GM12878 (cell line): ENCODE results near the gene VGLL4.

Experiments used
- CBFB ChIP-seq: IDR thresholded peaks from 2 replicates; pipeline ENCODE4 v1.6.1; 2016; ENCODE audit warnings: antibody characterized with exemption, low read depth
- CREB1 ChIP-seq: IDR thresholded peaks from 2 replicates; pipeline ENCODE4 v1.6.1; 2012; ENCODE audit warnings: low read depth, mild to moderate bottlenecking, inconsistent platforms
- CTCF ChIP-seq, 3 experiments: IDR thresholded peaks in 2 of 3; conservative IDR thresholded peaks in 1 of 3; 2 replicates each; pipeline ENCODE4 v1.5.1; 2011; ENCODE audit warnings: low read depth in 3 of 3, low read length in 3 of 3, mild to moderate bottlenecking in 3 of 3, control low read depth in 2 of 3, moderate library complexity in 2 of 3, inconsistent platforms in 1 of 3, mixed read lengths in 1 of 3; ENCODE audit not compliant: control insufficient read depth in 2 of 3, insufficient read depth in 1 of 3; ENCODE audit errors: extremely low read depth in 1 of 3
- ETV6 ChIP-seq, 2 experiments: fragments of 450-650 bp in 1 of 2; IDR thresholded peaks in 1 of 2; conservative IDR thresholded peaks in 1 of 2; 2 replicates each; pipeline ENCODE4 v1.6.1; 2014; ENCODE audit warnings: antibody characterized with exemption in 1 of 2, borderline replicate concordance in 1 of 2, low read depth in 1 of 2, mild to moderate bottlenecking in 1 of 2, moderate library complexity in 1 of 2
- MEF2A ChIP-seq: IDR thresholded peaks from 2 replicates; pipeline ENCODE4 v1.6.1; 2011; ENCODE audit warnings: low read depth, mild to moderate bottlenecking, low read length, moderate library complexity; ENCODE audit not compliant: insufficient read depth
- PAX5 ChIP-seq: IDR thresholded peaks from 2 replicates; pipeline ENCODE4 v1.6.1; 2011; ENCODE audit warnings: low read depth, low read length, borderline replicate concordance
- REST ChIP-seq: IDR thresholded peaks from 2 replicates; pipeline ENCODE4 v1.6.1; 2012; ENCODE audit warnings: mild to moderate bottlenecking, low read depth, low read length
- SREBF2 ChIP-seq: IDR thresholded peaks from 2 replicates; pipeline ENCODE4 v1.6.1; 2012; ENCODE audit warnings: mild to moderate bottlenecking, low read length
- USF2 ChIP-seq: IDR thresholded peaks from 2 replicates; pipeline ENCODE4 v1.6.1; 2011; ENCODE audit warnings: low read depth, low read length, improper control_type of control experiment, borderline replicate concordance
- YY1 ChIP-seq: IDR thresholded peaks from 2 replicates; pipeline ENCODE4 v1.6.1; 2011; ENCODE audit warnings: low read depth, mild to moderate bottlenecking, low read length

- TF ChIP-seq ETV6 (conservative IDR thresholded peaks at IDR 0.05 in 1 of 2, IDR thresholded peaks at IDR 0.05 in 1 of 2; ENCODE audit: borderline replicate concordance in 1 of 2, low read depth in 1 of 2) = no peak
- TF ChIP-seq CTCF (IDR thresholded peaks at IDR 0.05 in 2 of 3, conservative IDR thresholded peaks at IDR 0.05 in 1 of 3; ENCODE audit: control insufficient read depth in 2 of 3, extremely low read depth in 1 of 3, insufficient read depth in 1 of 3, low read depth in 3 of 3, low read length in 3 of 3) = no peak
- TF ChIP-seq REST = no peak
- no peak for TF ChIP-seq CBFB
- TF ChIP-seq USF2 = no peak
- TF ChIP-seq MEF2A = no peak
- TF ChIP-seq CREB1 = no peak
- TF ChIP-seq SREBF2 = no peak
- no peak for TF ChIP-seq YY1
- no peak for TF ChIP-seq PAX5
These were observed 6.7 kb upstream of the VGLL4 start for GRCh38 chr3:11650391-11650790.
